NCI-H2227 (cell line): ENCODE measurements around the gene REEP1.

Source experiments
- DNase-seq: peaks from one replicate; lab custom pipeline; 2025; ENCODE audit not compliant: unreplicated experiment; lab: John Stamatoyannopoulos, UW

REEP1 gene

DNA sequence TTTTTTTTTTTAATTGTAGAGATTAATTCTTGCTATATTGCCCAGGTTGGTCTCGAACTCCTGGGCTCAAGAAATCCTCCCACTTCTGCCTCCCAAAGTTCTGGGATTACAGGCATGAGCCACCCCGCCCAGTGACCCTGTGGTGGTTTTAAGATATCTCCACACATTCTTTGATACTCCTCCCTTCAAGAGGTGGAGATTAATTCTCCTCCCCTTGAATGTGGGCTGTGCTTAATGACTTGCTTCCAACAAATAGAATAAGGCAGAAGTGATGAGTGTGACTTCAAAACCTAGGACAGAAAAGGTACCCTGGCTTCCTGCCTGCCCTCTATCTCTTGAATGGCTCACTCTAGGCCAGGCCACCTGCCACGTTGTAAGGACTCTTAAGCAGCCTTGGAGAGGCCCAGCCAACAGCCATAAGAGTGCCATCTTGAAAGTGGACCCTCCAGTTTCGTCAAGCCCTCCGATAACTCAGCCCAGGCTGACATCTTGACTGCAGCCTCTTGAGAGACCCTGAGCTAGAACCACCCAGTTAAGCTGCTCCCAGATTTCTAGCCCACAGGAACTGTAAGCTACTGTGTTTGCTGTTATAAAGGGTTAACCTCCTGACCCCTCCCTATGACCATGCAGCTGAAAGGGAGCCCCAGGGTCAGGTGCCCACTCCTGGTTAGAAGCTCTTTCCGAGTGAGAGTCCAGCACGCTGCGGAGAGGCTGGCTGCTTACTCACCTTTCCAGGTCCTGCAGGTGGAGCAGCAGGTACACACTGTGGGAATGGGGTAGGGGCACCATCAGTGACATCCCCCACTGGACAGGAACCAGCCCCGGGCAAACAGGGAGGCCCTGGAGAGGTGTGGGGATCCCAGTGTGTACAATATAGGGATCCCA, 110.5 kb downstream of the REEP1 start:
- no peak for DNase-seq

DNA sequence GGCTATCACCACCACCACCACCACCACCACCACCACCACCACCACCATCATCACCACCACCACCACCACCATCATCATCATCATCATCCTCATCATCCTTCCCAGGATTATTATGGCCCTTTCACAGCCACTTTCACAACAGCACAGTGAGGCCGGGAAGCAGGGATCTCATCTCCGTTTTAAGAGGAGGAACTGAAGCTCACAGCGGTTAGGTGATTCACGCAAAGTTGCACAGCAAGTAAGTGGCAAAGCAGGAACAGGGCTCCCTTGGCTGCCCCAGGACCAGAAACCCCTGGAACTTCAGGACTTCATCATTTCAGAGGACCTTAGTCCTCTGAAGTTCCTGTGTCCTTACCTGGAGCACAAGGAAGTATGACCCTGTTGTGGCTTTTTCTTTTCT, 111.4 kb downstream of the REEP1 start:
- DNase-seq: no peak

DNA sequence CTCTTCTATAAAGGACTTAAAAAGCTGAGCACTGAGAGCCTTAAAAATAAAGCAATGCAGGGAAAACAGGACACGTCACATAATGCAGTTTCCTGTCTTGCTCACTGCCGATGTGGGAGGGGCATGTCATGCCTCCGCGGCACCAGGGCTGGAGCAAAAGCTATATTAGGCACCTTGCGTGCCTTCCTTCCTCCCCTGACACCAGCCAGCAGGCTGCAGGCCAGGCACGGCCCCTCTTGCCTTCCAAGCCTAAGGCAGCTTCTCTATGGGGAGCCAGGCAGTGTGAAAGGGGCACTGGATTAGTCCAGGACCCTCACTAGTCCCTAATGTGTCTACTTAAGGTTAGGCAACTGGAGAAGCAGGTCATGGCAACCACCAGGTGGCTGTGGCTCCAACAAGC, 111.8 kb downstream of the REEP1 start:
- DNase-seq: no peak

DNA sequence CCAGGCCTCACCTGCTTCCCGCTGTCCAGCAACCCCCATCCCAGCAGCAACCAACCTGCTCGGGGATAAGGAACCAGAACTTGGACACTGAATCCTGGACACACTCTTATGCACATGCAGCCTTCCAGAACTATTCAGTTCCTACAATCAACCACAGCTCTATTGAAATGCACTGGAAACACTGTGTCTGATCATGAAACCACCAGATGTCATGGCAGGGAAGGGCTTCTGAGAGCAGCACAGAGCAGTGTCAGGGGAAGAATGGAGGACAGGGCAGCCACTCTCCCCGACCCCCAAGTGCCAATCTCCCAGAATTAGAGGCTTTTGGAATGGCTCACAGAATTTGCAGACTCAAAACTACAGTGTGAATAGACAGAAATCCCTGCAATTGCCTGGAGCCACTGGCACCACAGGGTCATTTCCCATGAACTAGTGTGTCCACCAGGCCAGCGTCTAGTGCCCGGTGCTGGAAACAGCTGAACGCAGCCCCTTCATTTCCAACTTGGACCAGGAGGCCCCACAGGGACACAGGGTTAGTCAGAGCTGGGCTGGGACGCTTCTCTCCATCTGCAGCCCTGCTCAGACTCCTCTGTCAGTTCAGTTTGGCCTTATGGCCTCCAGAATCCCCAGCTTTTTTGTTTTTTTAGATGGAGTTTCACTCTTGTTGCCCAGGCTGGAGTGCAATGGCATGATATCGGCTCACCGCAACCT, 112.6 kb downstream of the REEP1 start:
- no peak for DNase-seq

DNA sequence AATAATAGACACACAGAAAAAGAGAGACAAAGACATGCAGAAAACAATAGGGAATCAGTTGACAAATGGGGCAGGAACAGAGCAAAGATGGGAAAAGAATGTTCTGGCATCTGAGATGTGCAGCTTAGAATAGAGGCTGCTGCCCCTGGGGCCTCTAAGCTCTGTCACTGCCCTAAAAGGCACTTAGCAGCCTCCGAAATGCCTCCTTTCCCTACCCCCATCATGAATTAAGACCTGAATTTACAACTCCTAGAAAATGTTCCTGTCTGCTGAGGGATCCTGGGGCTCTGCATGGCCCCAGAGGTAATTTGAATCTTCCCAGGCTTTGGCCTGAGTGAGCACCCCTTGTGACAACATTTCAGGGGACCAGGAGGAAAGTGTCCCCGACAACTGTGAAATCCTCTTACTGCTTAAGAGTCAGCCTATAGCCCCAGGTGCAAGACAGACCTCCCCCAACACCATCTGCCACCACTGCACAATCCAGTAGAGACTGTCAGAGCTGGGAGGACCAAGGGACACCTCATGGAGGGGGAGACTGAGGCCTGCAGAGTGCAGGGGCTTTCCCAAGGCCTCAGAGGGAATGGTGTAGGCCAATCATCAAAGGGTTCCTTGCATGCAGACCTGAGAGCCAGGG, 113.4 kb downstream of the REEP1 start:
- no peak for DNase-seq

DNA sequence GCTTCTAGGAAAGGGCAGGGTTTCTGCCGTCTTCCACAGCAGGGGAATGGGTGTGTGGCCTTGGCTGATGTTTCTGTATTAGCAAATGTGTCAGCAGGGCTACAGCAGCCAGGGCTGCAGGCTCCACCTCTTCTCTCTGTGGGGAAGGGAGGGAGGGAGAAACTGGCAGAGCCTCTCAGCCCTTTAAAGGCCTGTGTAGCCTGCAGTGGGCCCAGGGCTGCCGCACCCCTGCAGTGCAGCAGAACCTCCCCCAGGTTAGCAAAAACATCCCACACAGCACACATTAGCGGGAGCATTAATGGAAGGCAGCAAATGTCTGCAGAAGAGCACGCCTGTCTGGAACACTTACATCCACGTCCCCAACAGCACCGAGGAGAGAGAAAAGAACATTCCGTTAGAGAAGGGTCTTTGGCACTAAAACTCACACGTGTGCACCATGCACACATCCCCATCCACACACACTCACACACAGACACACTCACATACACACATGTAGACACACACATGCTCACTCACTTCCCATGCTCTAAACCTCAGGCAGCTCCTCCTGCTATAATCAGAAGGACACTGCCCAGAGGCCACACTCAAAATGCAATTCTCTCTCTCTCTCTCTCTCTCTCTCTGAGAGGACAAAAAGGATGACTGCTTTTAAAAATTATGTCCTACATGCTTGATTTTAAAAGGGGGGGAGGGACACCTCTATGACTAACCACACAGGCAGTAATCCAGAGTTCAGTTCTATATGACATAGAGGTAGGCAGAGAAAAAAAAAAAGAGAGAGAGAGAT, 114.1 kb downstream of the REEP1 start:
- peak; percentile 81 for DNase-seq

DNA sequence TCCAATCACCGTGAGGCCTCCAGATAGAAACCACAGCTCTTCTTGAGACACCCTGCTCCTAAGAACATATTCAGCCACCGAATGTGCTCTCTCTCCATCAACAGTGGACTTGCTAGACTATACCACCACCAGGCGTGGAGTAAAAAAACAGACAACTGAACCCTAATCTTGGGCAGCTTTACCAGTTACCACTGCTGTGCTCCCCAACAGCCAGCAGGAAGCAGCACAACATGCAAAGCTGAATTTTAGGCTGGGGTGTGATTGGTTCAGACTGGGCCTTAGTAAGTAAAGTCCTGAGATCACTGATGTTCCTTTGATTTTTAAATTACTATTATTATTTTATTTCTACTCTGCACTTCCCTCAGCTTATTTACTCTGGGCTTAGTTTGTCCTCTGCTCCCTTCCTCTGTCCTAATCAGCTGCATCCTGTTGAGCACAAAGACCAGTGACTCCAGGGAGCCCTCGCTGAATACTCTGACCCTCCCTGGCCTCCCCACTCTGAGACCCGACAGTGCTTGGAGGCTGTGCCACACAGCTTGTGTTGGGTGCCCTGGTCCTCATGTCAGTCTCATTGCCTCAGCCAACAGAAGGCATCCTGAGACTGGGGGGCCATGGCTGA, 116.3 kb downstream of the REEP1 start:
- DNase-seq: peak; percentile 58

DNA sequence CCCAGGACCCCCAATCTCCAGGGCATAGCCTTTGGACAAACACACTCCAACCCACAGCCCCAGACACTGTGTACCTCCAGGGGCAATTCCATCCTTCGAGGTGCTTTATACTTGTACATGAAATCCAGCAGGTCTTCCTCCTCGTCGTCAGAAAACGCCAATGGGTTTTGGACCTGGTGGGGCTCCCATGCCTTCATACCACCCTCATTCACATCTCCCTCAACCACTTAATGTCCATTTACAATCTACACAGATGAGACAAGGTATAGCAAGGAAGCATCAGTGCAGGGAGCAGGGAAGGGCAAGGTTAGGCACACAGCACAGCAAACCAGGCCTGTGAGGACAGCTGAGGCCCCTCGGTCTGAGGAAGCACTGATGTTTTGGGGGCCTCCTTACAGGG, 117.5 kb downstream of the REEP1 start:
- no peak for DNase-seq

DNA sequence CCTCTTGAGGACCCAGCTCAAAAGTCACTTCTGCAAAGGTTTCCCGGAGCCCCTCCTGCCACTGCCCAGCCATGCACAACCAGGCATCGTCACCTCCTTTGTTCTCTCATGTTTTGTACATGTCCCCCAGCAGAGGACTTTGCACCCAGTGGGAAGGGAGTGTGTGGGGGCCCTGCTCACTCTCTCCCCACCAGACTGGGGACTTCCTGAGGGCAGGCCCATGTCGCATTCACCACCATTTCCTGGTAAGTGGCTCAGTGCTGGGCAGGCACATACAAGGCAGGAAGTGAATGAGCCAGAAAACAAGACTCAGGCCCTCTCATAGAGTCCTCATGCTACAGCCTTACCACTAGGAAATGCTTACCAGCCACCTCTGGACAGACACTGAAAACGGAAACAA, 119.3 kb downstream of the REEP1 start:
- DNase-seq: no peak

DNA sequence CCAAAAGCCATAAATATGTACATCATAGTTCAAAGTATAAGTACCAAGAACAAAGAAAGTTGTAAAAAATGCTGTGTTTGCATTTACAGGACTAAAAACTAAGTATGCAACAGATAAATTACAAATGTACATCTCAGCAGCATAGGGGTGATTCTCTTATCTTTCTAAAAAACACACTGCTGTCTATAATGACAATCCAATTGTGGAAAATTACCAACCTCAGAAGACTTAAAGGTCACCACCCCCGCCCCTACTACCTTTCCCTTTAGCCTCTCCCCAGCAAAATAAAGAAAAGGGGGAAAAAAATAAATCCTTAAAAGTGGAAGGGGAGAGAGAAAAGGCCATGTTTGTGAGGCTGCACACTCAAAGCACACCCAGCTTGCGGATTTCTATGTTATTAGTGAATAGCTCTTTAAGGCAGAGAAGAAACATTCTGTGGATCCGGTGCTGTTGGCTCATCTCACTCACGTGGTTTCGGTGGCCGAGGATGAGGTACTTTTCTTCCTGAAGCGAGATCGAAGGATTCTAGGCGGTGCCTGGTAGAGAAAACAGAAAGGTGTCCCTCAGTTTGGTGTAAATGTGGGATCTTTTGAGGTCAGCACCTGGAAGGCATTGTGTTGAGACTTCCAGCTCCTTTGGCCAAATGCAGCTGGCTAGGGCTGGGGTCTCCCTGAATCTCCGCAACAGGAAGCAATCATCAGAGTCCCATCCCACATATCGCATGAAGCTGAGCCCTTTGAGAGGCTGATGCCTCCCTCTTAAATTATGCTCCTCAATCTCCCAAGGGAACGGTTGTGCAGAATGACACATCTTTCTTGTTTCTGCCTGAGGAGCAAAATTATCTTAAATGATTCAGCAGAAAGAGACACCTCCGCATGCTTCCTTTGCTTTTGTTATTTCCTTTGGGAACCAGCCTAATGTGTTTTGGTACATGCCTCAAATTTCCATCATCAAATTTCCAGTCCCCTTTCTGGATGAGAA, 120.6 kb downstream of the REEP1 start:
- DNase-seq: peak; percentile 50

DNA sequence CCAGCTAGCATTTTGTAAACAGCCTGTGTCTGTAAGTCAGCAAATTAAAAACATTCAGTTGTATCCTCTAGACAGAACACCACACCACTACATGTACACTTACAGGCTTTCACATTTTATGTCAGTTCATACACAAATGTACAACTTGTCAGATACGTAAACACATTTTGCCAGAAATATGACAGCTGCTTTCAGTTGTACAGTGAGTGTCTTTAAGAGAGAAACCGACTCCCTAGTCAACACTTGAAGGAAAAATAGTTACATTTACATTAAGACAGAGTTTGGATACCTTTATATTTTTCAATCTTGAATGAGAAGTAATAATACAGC, 123.0 kb downstream of the REEP1 start:
- no peak for DNase-seq

DNA sequence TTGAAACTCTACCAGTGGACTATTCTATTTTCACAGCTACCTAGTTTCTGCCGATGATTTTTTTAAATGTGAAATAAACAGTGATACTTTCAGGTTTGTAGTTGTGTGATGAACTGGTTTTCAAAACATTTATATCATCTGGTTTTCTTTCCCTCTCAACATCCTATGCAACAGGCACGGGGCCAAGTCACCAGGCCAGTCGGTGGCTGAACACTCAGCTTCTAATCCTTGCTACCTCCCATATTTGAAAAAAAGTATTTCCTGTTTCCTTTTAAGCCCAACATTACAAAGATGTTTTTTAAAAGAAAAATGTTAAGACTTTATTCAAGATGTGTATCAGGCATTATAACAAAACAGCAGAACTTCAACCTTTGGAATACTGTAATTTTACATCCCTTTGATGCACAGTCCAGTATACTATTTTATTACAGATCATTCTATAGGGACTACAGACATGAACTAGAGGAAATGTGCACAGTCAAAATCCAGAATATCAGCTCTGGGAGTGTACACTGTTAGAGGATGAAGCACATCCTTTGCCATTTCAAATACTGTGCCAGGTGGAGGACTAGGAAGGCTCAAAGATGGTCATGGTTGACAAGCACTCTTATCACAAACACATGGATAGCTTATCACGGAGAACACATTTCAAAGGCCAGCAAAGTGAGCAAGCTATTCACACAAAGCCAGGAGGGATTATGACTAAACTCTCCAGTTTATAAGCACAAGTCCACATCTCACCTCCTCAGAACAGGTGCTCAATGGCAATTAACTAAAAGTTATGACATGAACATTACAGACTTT, 123.5 kb downstream of the REEP1 start:
- no peak for DNase-seq

DNA sequence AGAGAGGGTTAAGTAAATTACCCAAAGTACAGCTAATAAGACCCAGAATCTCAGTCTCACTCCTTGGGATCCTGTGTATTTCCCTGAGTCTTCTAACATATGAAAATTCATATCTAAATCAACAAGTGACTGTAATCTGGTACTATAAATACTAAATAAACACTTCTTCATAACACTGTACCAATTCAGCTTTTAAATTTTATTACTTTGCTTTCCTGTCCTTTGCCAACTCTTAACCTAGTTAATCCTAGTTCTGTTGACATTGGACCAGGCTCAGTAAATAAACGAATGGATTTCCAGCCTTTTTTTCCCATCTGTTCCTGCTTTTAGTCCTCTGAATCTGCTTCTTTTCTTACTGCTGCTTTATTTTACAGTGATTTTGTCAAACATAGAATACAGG, 124.4 kb downstream of the REEP1 start:
- DNase-seq: no peak

DNA sequence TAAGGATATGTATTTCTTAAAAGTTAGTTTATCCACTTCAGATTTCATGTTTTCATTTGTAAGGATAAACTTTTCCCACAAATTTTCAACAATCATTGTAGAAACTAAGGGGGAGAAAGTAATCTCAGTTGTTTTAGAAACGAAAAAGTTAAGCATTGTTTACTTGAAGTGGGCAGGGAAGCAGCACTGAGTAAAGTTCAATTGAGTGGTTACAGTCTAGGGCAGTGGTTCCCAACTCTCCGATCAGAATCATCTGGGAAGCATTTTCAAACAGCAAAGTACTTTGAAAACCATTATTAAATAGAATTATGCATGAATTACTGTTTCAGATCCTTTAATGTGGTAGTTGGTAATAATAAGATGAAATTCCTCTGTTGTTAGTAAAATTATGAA, 125.6 kb downstream of the REEP1 start:
- DNase-seq: no peak

DNA sequence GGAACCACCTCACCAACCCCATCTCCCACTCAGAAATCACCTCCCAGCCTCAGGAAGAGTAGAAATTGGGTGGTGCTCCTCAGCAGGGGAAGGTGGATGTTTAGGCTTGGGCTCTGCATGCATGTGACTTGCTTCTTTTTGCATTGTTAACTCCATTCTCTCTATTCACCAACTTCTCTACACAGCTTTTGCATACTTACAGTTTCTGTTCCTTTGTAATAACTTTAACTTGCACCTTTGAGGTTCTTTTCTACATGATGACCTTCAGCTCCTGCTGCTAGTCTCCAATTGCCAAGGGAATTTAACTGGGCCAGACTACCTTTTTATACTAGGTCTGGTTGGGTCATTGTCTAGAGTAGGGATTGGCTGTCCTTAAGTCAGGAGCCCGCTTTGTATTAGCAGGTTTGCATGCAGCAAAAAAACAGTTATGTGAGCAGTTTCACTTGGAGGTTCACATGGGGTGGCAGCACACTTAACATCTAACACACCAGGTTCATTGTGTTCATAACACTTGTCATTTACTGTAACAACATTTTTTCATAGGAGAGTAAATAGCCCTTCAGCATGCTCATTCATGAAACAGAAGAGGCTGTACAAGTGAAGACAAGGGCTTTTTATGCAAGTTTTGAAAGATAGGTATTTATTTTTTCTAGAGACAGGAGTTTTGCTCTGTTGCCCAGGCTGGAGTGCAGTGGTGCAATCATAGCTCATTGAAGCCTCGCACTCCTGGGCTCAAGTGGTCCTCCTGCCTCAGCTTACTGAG, 126.2 kb downstream of the REEP1 start:
- no peak for DNase-seq

DNA sequence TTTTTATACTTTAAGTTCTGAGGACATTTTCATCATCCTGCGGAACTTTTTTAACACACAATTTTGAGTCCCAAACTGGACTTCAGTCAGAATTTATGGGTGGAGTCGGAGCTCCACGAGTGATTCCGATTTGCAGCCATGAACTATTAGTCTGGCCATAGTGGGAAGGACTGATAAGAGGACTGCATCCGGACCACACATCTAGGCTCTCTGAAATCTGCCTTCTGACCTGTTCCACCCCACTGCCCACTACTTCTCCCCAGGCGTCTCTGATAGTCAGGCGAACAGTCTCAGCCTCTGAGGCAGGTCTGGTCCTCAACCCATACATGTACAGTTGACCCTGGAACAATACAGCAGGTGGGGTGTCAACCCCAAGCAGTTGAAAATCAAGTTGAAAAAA, 133.0 kb downstream of the REEP1 start:
- no peak for DNase-seq

DNA sequence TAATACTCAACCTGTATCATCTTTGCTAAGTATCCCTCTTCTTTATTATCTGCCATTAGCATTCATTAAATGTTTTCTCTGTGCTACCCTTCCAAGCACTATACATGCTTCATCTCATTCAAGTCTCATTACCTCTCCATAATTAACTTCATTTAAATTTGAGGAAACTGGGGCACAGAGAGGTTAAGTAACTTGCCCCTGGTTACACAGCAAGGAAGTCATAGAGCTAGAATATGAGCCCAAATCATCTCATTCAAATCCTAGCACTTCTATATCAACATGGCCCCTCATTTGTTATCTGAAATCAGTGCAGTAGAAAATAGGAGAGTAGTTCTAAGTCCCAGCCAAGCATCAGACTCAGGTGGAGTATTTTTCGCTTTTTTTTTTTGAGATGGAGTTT, 133.8 kb downstream of the REEP1 start:
- DNase-seq: no peak

DNA sequence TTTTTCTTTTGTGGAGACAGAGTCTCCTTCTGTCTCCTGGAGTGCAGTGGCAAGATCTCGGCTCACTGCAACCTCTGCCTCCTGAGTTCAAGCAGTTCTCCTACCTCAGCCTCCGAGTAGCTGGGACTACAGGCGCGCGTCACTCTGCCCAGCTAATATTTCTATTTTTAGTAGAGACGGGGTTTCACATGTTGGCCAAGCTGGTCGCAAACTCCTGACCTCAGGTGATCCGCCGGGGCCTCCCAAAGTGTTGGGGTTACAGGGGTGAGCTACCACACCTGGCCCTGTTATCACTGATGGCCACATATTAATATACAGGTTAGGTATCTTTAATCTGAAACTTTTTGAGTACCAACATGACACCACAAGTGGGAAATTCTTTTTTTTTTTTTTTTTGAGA, 134.7 kb downstream of the REEP1 start:
- DNase-seq: no peak
